ENCODE data around the gene RAB27A. TPM values are rescaled to one million over a fixed set of nuclear protein-coding genes. Genes with fewer than 3 reads are reported as not detected.
A peak's percentile ranks its signal among the peaks of the same experiment; 100 is the strongest.
"Not testable (repeated sequence)": the region's sequence is repeated elsewhere in the genome, so short reads cannot be mapped to it uniquely, and the experiment has no call there.

Gene RAB27A
- total and polyA plus RNA-seq, 4 donors = 20.5 to 67.5 (median 44.5) TPM

DNA sequence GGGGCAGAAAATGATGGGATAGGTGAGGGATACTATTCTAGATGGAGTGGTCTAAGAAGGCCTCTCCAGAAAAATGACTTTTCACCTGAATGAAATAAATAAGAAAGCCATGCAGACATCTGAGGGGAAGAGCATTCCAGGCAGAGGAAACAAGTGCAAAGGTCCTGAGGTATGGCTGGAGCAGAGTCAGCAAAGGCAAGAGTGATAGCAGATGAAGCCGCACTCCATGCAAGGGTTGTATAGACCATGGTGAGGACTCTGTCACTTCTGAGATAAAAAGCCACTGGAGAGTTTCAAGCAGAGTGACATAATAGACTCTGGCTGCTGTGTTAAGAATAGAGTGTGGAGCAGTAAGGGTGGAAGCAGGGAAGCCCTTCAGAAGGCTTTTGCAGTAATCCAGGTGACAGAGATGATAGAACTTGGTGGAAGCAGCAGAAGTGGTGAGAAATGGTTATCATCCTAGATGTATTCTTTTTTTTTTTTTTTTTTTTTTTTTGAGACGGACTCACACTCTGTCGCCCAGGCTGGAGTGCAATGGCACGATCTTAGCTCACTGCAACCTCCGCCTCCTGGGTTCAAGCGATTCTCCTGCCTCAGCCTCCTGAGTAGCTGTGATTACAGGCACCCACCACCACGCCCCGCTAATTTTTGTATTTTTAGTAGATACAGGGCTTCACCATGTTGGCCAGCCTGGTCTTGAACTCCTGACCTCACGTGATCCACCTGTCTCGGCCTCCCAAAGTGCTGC is 3.0 kb downstream of the RAB27A start:
- intact Hi-C loops (cut with DNase I) = not testable (repeated sequence)

DNA sequence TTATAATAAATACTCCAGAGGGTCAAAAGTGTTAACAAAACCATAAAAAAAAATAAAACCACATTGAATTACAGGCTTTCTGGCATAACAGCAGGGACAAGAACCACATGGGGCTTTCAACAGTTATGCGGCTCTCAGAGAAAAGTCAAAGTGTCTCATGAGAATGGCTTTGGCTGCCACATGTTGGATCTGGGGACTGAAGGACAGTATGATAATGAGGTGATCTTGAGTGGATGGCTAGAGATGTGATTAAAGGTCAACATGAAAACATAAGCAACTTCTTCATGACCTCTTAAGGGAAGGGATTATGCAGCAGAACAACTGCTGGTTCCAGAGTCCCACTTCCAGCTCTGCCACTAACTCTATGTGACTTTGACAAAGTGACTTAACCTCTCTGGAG is 5.2 kb downstream of the RAB27A start:
- intact Hi-C loops (cut with DNase I) = no loop called here

More for the DNA sequence above, 3.0 kb downstream of the RAB27A start:
- not testable (repeated sequence) for H3K9me3 ChIP-seq (ENCODE audit: control insufficient read depth, low read length); H3K4me3 ChIP-seq (ENCODE audit: low read length in 2 of 2); H3K27ac ChIP-seq (ENCODE audit: low read depth in 1 of 2, low read length in 2 of 2); ATAC-seq (ENCODE audit: low FRiP score); H3K36me3 ChIP-seq (ENCODE audit: control insufficient read depth in 1 of 2, insufficient read depth in 2 of 2, low read length in 1 of 2); DNase-seq; H3K4me1 ChIP-seq (ENCODE audit: control insufficient read depth in 1 of 2, insufficient read depth in 2 of 2, low read length in 2 of 2); H3K27me3 ChIP-seq (ENCODE audit: control insufficient read depth in 1 of 2, insufficient read depth in 2 of 2, low read length in 1 of 2)
- 94 to 95% methylated on average over 9 to 10 of the region's 10 CpGs for WGBS, 2 donors

DNA sequence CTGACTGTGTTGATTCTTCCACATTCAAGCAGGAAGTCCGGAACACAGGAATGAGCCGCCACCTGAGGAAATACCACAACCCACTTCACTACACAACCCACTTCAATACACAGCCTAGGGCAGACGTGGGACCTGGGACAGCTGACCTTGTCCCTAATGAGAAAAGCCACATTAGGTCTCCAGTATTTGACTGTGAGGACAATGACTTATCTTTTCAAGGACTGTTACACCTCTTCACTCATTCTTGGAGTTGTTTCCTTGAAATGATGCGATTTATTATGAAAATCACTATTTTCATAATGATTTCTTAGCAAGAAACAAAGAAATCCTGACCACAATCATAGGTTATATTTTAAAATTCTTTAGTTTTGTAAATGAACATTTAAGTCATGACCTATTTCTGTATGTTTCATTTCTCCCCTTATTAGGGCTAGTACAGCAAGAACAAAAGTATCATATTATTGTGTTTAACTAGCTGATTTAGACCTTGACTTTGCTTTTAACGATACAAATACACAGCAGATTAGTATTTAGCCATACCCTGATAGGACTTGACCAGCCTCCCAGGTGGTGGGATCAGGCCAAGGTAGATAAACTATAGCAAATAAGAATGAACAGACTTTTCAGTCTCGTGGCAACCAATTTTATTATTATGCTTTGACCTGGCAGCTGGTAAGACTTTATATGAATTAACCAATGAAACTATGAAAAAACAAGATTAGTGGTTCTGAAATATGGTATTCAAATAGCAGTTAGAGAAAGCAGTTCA is 6.0 kb downstream of the RAB27A start:
- Histone ChIP-seq H3K4me1 (ENCODE audit: control insufficient read depth in 1 of 2, insufficient read depth in 2 of 2, low read length in 2 of 2) (no peaks in the 10 kb centered on the region), H3K27me3 (ENCODE audit: control insufficient read depth in 1 of 2, insufficient read depth in 2 of 2, low read length in 1 of 2) (no peaks in the 10 kb centered on the region), H3K36me3 (ENCODE audit: control insufficient read depth in 1 of 2, insufficient read depth in 2 of 2, low read length in 1 of 2) (peaks cover 0 to 3% of the 10 kb centered on the region in 2 donors), H3K27ac (ENCODE audit: low read depth in 1 of 2, low read length in 2 of 2) (no peak overlapping the region), H3K9me3 (ENCODE audit: control insufficient read depth, low read length) (no peaks in the 10 kb centered on the region), H3K4me3 (ENCODE audit: low read length in 2 of 2) (no peak overlapping the region)
- ATAC-seq (ENCODE audit: low FRiP score) (no peak), DNase-seq (no peak)
- intact Hi-C loops (cut with DNase I) = no loop called here
- WGBS, 2 donors = 76 to 80% methylated on average over 6 of the region's 6 CpGs

More for the DNA sequence above, 5.2 kb downstream of the RAB27A start:
- H3K4me1 ChIP-seq (ENCODE audit: control insufficient read depth in 1 of 2, insufficient read depth in 2 of 2, low read length in 2 of 2) = no peaks in the 10 kb centered on the region
- ATAC-seq (ENCODE audit: low FRiP score) (no peak), DNase-seq (no peak)
- WGBS, 2 donors = 47 to 54% methylated on average over 1 of the region's 1 CpG
- H3K36me3 ChIP-seq (ENCODE audit: control insufficient read depth in 1 of 2, insufficient read depth in 2 of 2, low read length in 1 of 2) = peaks cover 0 to 3% of the 10 kb centered on the region in 2 donors
- no peak overlapping the region for H3K27ac ChIP-seq (ENCODE audit: low read depth in 1 of 2, low read length in 2 of 2)
- H3K9me3 ChIP-seq (ENCODE audit: control insufficient read depth, low read length) = no peaks in the 10 kb centered on the region
- no peaks in the 10 kb centered on the region for H3K27me3 ChIP-seq (ENCODE audit: control insufficient read depth in 1 of 2, insufficient read depth in 2 of 2, low read length in 1 of 2)
- no peak overlapping the region for H3K4me3 ChIP-seq (ENCODE audit: low read length in 2 of 2)

DNA sequence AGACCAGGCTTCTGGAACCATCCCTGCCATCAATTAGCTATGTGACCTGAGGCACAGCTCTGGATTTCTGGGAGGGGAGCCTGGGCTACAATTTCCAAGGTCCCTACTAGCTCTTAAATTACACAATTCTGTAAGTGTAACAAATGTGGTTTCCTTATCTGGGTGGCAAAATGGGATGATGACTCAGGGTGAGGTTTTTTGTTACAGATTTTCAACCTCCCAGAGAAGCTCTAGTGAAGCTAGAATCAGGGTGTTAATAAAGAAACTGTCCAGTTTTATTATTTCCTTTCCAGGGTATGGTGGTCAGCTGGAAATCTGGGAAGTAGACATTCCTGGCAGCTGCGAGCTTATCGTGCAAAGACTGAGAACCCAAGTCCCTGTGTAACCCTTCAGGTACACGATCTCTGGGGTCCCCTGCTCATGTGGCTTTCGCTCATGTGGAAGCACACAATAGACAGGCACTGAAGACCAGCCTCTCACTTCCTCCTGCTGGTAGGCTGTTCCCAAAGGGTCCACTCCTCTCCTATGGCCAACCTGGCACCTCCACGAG is 7.3 kb downstream of the RAB27A start:
- Histone ChIP-seq H3K4me3 (ENCODE audit: low read length in 2 of 2) (no peak overlapping the region), H3K27ac (ENCODE audit: low read depth in 1 of 2, low read length in 2 of 2) (peak overlapping the region in 1 of 2 donors; percentile 8), H3K9me3 (ENCODE audit: control insufficient read depth, low read length) (no peaks in the 10 kb centered on the region), H3K4me1 (ENCODE audit: control insufficient read depth in 1 of 2, insufficient read depth in 2 of 2, low read length in 2 of 2) (peaks cover 0 to 1% of the 10 kb centered on the region in 2 donors), H3K27me3 (ENCODE audit: control insufficient read depth in 1 of 2, insufficient read depth in 2 of 2, low read length in 1 of 2) (no peaks in the 10 kb centered on the region), H3K36me3 (ENCODE audit: control insufficient read depth in 1 of 2, insufficient read depth in 2 of 2, low read length in 1 of 2) (peaks cover 0 to 3% of the 10 kb centered on the region in 2 donors)
- WGBS, 2 donors = 52 to 61% methylated on average over 5 of the region's 5 CpGs
- DNase-seq (no peak), ATAC-seq (ENCODE audit: low FRiP score) (peak; percentile 48)
- intact Hi-C loops (cut with DNase I) = no loop called here

DNA sequence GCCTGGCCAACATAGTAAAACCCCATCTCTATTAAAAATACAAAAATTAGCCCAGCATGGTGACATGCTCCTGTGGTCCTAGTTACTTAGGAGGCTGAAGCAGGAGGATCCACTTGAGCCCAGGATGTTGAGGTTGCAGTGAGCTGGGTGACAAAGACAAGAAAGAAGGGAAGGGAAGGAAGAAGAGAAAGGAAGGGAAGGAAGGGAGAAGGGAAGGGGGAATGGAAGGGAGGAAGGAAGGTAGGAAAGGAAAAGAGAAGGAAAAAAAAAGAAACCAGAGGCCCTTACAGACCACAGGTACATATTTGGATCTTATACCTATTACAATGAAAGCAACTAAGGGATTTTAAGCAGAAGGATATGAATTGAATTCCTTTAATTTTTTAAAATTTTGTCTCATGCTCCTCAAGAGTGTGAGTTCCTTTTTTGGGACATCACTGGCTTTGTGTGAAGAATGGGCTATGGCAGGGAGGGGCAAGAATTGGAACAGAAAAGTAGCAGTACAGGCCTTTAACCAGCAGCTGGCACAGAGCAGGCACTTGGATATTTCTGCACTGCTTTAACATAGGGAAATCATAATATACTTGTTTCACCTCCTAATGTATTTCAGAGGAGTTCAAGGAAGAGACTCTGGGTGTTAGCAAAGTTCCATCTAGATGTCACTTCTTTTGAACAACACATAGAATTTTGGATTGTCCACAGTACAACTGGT is 7.9 kb downstream of the RAB27A start:
- Histone ChIP-seq H3K36me3 (ENCODE audit: control insufficient read depth in 1 of 2, insufficient read depth in 2 of 2, low read length in 1 of 2) (peaks cover 0 to 3% of the 10 kb centered on the region in 2 donors), H3K4me1 (ENCODE audit: control insufficient read depth in 1 of 2, insufficient read depth in 2 of 2, low read length in 2 of 2) (peaks cover 0 to 1% of the 10 kb centered on the region in 2 donors), H3K9me3 (ENCODE audit: control insufficient read depth, low read length) (no peaks in the 10 kb centered on the region), H3K27ac (ENCODE audit: low read depth in 1 of 2, low read length in 2 of 2) (peak overlapping the region in 1 of 2 donors; percentile 33), H3K27me3 (ENCODE audit: control insufficient read depth in 1 of 2, insufficient read depth in 2 of 2, low read length in 1 of 2) (no peaks in the 10 kb centered on the region), H3K4me3 (ENCODE audit: low read length in 2 of 2) (no peak overlapping the region)
- no peak for ATAC-seq (ENCODE audit: low FRiP score)
- intact Hi-C loops (cut with DNase I) = no loop called here
- no peak for DNase-seq

DNA sequence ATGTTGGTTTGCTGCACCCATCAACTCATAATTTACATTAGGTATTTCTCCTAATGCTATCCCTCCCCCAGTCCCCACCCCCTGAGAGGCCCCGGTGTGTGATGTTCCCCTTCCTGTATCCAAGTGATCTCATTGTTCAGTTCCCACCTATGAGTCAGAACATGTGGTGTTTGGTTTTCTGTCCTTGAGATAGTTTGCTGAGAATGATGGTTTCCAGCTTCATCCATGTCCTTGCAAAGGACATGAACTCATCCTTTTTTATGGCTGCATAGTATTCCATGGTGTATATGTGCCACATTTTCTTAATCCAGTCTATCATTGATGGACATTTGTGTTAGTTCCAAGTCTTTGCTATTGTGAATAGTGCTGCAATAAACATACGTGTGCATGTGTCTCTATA is 9.0 kb downstream of the RAB27A start:
- intact Hi-C loops (cut with DNase I); H3K27ac ChIP-seq (ENCODE audit: low read depth in 1 of 2, low read length in 2 of 2); H3K36me3 ChIP-seq (ENCODE audit: control insufficient read depth in 1 of 2, insufficient read depth in 2 of 2, low read length in 1 of 2); H3K4me3 ChIP-seq (ENCODE audit: low read length in 2 of 2); DNase-seq; ATAC-seq (ENCODE audit: low FRiP score); H3K9me3 ChIP-seq (ENCODE audit: control insufficient read depth, low read length); H3K27me3 ChIP-seq (ENCODE audit: control insufficient read depth in 1 of 2, insufficient read depth in 2 of 2, low read length in 1 of 2); H3K4me1 ChIP-seq (ENCODE audit: control insufficient read depth in 1 of 2, insufficient read depth in 2 of 2, low read length in 2 of 2): not testable (repeated sequence)
- 95 to 96% methylated on average over 2 of the region's 2 CpGs for WGBS, 2 donors

DNA sequence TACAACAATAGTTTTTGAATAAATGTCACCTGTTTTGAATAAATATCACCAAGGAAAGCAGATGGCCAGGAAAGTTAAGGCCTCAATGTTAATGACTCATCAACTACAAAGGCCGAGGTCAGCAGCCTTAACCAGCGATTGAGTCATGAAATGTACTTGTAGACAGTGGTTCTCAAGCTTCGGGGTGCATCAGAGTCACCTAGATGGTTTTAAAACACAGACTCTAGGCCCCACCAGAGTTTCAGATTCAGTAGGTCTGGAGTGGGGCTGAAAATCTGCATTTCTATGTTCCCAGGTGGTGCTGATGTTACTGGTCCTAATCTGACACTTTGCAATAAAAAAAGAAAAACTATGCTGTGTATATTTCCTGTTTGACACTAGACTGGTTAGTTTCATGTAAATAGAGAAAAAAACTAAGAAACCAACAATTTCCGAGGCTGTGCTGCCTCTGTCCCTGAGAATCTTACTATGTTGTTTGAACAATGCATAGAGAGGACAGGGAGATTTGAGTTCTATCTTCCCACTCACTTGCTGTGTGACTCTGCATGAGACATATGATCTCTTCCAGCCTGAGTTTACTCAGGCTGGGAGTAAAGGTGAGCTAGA is 9.8 kb downstream of the RAB27A start:
- WGBS, 2 donors = 86% methylated on average over 4 of the region's 4 CpGs
- no peak for ATAC-seq (ENCODE audit: low FRiP score)

DNA sequence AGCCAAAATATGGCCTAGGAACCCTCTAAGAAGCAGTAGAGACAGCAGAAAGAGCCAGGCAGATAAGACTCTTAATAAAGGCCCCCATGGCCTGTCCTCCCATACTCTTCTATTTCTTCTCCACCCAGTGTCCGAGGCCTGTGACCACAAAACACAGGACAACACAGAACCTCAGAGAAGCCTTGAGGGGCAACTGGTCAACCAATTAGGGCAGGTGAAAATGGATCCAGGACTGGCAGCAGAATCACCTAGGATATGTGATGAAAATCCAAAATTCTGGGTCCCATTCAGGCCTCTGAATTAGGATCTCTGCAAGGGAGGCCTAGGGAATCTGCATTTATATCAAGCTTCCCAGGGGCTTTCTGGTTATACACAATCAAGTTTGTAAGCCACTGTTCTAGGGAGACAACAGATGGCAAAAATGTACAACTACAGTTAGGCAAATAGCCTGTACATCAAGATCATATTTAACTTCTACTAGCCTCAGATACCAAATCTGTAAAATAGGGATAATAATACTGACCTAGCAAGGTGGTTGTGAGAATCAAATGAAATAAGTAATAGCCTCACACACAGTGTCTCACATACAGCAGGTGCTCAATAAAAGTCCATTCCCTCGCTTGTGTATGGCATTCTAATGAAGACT is 10.4 kb downstream of the RAB27A start:
- no peaks in the 10 kb centered on the region for H3K9me3 ChIP-seq (ENCODE audit: control insufficient read depth, low read length)
- H3K4me1 ChIP-seq (ENCODE audit: control insufficient read depth in 1 of 2, insufficient read depth in 2 of 2, low read length in 2 of 2) = peaks cover 0 to 1% of the 10 kb centered on the region in 2 donors
- H3K4me3 ChIP-seq (ENCODE audit: low read length in 2 of 2) = no peak overlapping the region
- H3K27ac ChIP-seq (ENCODE audit: low read depth in 1 of 2, low read length in 2 of 2) = no peak overlapping the region
- no peaks in the 10 kb centered on the region for H3K27me3 ChIP-seq (ENCODE audit: control insufficient read depth in 1 of 2, insufficient read depth in 2 of 2, low read length in 1 of 2)
- H3K36me3 ChIP-seq (ENCODE audit: control insufficient read depth in 1 of 2, insufficient read depth in 2 of 2, low read length in 1 of 2) = peaks cover 0 to 3% of the 10 kb centered on the region in 2 donors
- DNase-seq (no peak), ATAC-seq (ENCODE audit: low FRiP score) (no peak)
- intact Hi-C loops (cut with DNase I) = no loop called here
- 96 to 97% methylated on average over 2 of the region's 2 CpGs for WGBS, 2 donors

More for the DNA sequence above, 9.8 kb downstream of the RAB27A start:
- no peak for DNase-seq
- Histone ChIP-seq H3K4me3 (ENCODE audit: low read length in 2 of 2) (no peak overlapping the region), H3K4me1 (ENCODE audit: control insufficient read depth in 1 of 2, insufficient read depth in 2 of 2, low read length in 2 of 2) (peaks cover 0 to 1% of the 10 kb centered on the region in 2 donors), H3K9me3 (ENCODE audit: control insufficient read depth, low read length) (no peaks in the 10 kb centered on the region), H3K27me3 (ENCODE audit: control insufficient read depth in 1 of 2, insufficient read depth in 2 of 2, low read length in 1 of 2) (no peaks in the 10 kb centered on the region), H3K27ac (ENCODE audit: low read depth in 1 of 2, low read length in 2 of 2) (no peak overlapping the region), H3K36me3 (ENCODE audit: control insufficient read depth in 1 of 2, insufficient read depth in 2 of 2, low read length in 1 of 2) (peaks cover 0 to 3% of the 10 kb centered on the region in 2 donors)
- intact Hi-C loops (cut with DNase I) = no loop called here

Data from aorta (tissue), 5 donors.